ENCODE measurements around the gene COL5A1. TPM values are rescaled to one million over a fixed set of nuclear protein-coding genes. Genes with fewer than 3 reads are reported as not detected.
A peak's percentile ranks its signal among the peaks of the same experiment; 100 is the strongest.

COL5A1 gene
- total RNA-seq, 2 donors from 2014 or later: not detected

- peaks cover 17 to 28% of the 10 kb centered on the region in 2 donors for H3K27me3 Mint-ChIP-seq
- ATAC-seq (no peak), DNase-seq (ENCODE audit: low spot score) (no peak)
- peaks cover 3% of the 10 kb centered on the region for H3K9me3 Mint-ChIP-seq
- H3K36me3 Mint-ChIP-seq: no peaks in the 10 kb centered on the region
- H3K4me3 Mint-ChIP-seq: no peak overlapping the region
- no peak overlapping the region for H3K27ac Mint-ChIP-seq
- H3K4me1 Mint-ChIP-seq (ENCODE audit: low read depth in 2 of 2): no peaks in the 10 kb centered on the region
Observed at GRCh38 chr9:134669399-134669955, 27.9 kb downstream of the COL5A1 start.

- H3K9me3 Mint-ChIP-seq: peaks cover 3% of the 10 kb centered on the region
- H3K36me3 Mint-ChIP-seq: no peaks in the 10 kb centered on the region
- ATAC-seq (no peak), DNase-seq (ENCODE audit: low spot score) (no peak)
- no peak overlapping the region for H3K4me3 Mint-ChIP-seq
- no peak overlapping the region for H3K27ac Mint-ChIP-seq
- H3K4me1 Mint-ChIP-seq (ENCODE audit: low read depth in 2 of 2): no peaks in the 10 kb centered on the region
- H3K27me3 Mint-ChIP-seq: peaks cover 17 to 28% of the 10 kb centered on the region in 2 donors
Observed at GRCh38 chr9:134670042-134670525, 28.5 kb downstream of the COL5A1 start.

GRCh38 chr9:134670851-134671281 is 29.3 kb downstream of the COL5A1 start:
- peaks cover 17 to 28% of the 10 kb centered on the region in 2 donors for H3K27me3 Mint-ChIP-seq
- no peak overlapping the region for H3K27ac Mint-ChIP-seq
- H3K4me1 Mint-ChIP-seq (ENCODE audit: low read depth in 2 of 2): no peaks in the 10 kb centered on the region
- H3K4me3 Mint-ChIP-seq: no peak overlapping the region
- no peaks in the 10 kb centered on the region for H3K36me3 Mint-ChIP-seq
- H3K9me3 Mint-ChIP-seq: peaks cover 3% of the 10 kb centered on the region
- ATAC-seq (no peak), DNase-seq (ENCODE audit: low spot score) (no peak)

- H3K9me3 Mint-ChIP-seq: peaks cover 3% of the 10 kb centered on the region
- no peak overlapping the region for H3K27ac Mint-ChIP-seq
- ATAC-seq (no peak), DNase-seq (ENCODE audit: low spot score) (no peak)
- no peak overlapping the region for H3K4me3 Mint-ChIP-seq
- peaks cover 2% of the 10 kb centered on the region for H3K36me3 Mint-ChIP-seq
- H3K27me3 Mint-ChIP-seq: peaks cover 17 to 28% of the 10 kb centered on the region in 2 donors
- no peaks in the 10 kb centered on the region for H3K4me1 Mint-ChIP-seq (ENCODE audit: low read depth in 2 of 2)
Observed at GRCh38 chr9:134671341-134672113, 29.9 kb downstream of the COL5A1 start.

GRCh38 chr9:134676361-134676760 is 34.8 kb downstream of the COL5A1 start:
- Mint-ChIP-seq H3K9me3 (no peaks in the 10 kb centered on the region), H3K27me3 (peaks cover 9 to 13% of the 10 kb centered on the region in 2 donors), H3K4me1 (ENCODE audit: low read depth in 2 of 2) (peaks cover 0 to 2% of the 10 kb centered on the region in 2 donors), H3K36me3 (peaks cover 5% of the 10 kb centered on the region), H3K27ac (no peak overlapping the region), H3K4me3 (no peak overlapping the region)
- DNase-seq (ENCODE audit: low spot score) (no peak), ATAC-seq (no peak)

- H3K27ac Mint-ChIP-seq: no peak overlapping the region
- no peak overlapping the region for H3K4me3 Mint-ChIP-seq
- H3K27me3 Mint-ChIP-seq: peaks cover 9 to 13% of the 10 kb centered on the region in 2 donors
- DNase-seq (ENCODE audit: low spot score) (no peak), ATAC-seq (no peak)
- peaks cover 5% of the 10 kb centered on the region for H3K36me3 Mint-ChIP-seq
- H3K4me1 Mint-ChIP-seq (ENCODE audit: low read depth in 2 of 2): peaks cover 0 to 2% of the 10 kb centered on the region in 2 donors
- H3K9me3 Mint-ChIP-seq: no peaks in the 10 kb centered on the region
Observed at GRCh38 chr9:134676886-134677285, 35.3 kb downstream of the COL5A1 start.

- DNase-seq (ENCODE audit: low spot score) (no peak), ATAC-seq (no peak)
- Mint-ChIP-seq H3K4me3 (no peak overlapping the region), H3K36me3 (peaks cover 5% of the 10 kb centered on the region), H3K27ac (no peak overlapping the region), H3K27me3 (peaks cover 9 to 13% of the 10 kb centered on the region in 2 donors), H3K4me1 (ENCODE audit: low read depth in 2 of 2) (peaks cover 0 to 2% of the 10 kb centered on the region in 2 donors), H3K9me3 (no peaks in the 10 kb centered on the region)
Observed at GRCh38 chr9:134677743-134678142, 36.1 kb downstream of the COL5A1 start.

- ATAC-seq: no peak
- peaks cover 0 to 2% of the 10 kb centered on the region in 2 donors for H3K4me1 Mint-ChIP-seq (ENCODE audit: low read depth in 2 of 2)
Observed at GRCh38 chr9:134678206-134678605, 36.6 kb downstream of the COL5A1 start.

GRCh38 chr9:134678666-134679443 is 37.3 kb downstream of the COL5A1 start:
- H3K27me3 Mint-ChIP-seq: peaks cover 4 to 11% of the 10 kb centered on the region in 2 donors
- H3K9me3 Mint-ChIP-seq: no peaks in the 10 kb centered on the region
- H3K27ac Mint-ChIP-seq: no peak overlapping the region
- ATAC-seq: no peak
- peaks cover 0 to 2% of the 10 kb centered on the region in 2 donors for H3K4me1 Mint-ChIP-seq (ENCODE audit: low read depth in 2 of 2)
- peaks cover 5% of the 10 kb centered on the region for H3K36me3 Mint-ChIP-seq
- no peak overlapping the region for H3K4me3 Mint-ChIP-seq
- DNase-seq (ENCODE audit: low spot score): no peak

More at GRCh38 chr9:134678206-134678605, 36.6 kb downstream of the COL5A1 start:
- no peak overlapping the region for H3K4me3 Mint-ChIP-seq
- peaks cover 9 to 13% of the 10 kb centered on the region in 2 donors for H3K27me3 Mint-ChIP-seq
- no peaks in the 10 kb centered on the region for H3K9me3 Mint-ChIP-seq
- H3K36me3 Mint-ChIP-seq: peaks cover 5% of the 10 kb centered on the region
- H3K27ac Mint-ChIP-seq: no peak overlapping the region
- no peak for DNase-seq (ENCODE audit: low spot score)

- Mint-ChIP-seq H3K9me3 (no peaks in the 10 kb centered on the region), H3K27ac (no peak overlapping the region), H3K27me3 (peaks cover 0 to 8% of the 10 kb centered on the region in 2 donors), H3K36me3 (peaks cover 5% of the 10 kb centered on the region), H3K4me1 (ENCODE audit: low read depth in 2 of 2) (peaks cover 0 to 2% of the 10 kb centered on the region in 2 donors), H3K4me3 (no peak overlapping the region)
- no peak for ATAC-seq
- DNase-seq (ENCODE audit: low spot score): no peak
Observed at GRCh38 chr9:134679616-134680392, 38.2 kb downstream of the COL5A1 start.

GRCh38 chr9:134680393-134681060 is 38.9 kb downstream of the COL5A1 start:
- DNase-seq (ENCODE audit: low spot score) (no peak), ATAC-seq (peak; percentile 17 to 29)
- Mint-ChIP-seq H3K9me3 (no peaks in the 10 kb centered on the region), H3K27ac (no peak overlapping the region), H3K4me3 (no peak overlapping the region), H3K4me1 (ENCODE audit: low read depth in 2 of 2) (peaks cover 0 to 2% of the 10 kb centered on the region in 2 donors), H3K36me3 (peaks cover 5% of the 10 kb centered on the region), H3K27me3 (peaks cover 0 to 8% of the 10 kb centered on the region in 2 donors)

- Mint-ChIP-seq H3K27ac (no peak overlapping the region), H3K4me3 (no peak overlapping the region), H3K36me3 (peaks cover 5% of the 10 kb centered on the region), H3K27me3 (peaks cover 0 to 8% of the 10 kb centered on the region in 2 donors), H3K9me3 (no peaks in the 10 kb centered on the region), H3K4me1 (ENCODE audit: low read depth in 2 of 2) (peaks cover 0 to 2% of the 10 kb centered on the region in 2 donors)
- no peak for ATAC-seq
- no peak for DNase-seq (ENCODE audit: low spot score)
Observed at GRCh38 chr9:134681061-134681661, 39.6 kb downstream of the COL5A1 start.

Measured in natural killer cell treated with Interleukin-12 subunit alpha and Interleukin-12 subunit beta and Interleukin-15 and Interleukin-18, amount 100 ng/mL, for 72 hours (primary cell).